ENCODE measurements around the gene DCAF15.

DNA sequence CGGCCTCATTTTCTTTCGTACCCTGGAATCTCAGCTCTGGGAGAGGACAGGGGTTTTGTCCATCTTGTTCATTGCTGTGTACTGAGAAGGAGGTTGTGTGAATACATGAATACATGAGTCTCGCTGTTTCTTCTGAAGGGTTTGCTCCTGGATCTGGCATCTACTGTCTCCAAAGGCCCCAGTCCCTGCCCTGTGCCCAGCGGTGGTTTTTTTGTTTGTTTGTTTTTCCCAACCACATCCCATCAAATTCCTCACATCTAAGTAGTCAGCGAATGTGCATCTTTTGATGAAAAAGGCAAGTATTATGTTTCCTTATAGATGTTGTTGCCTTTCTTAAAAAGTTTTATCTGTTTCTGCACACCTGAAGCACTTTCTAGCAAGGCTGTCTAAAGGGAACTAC, 12.5 kb downstream of the DCAF15 start:
- TF ChIP-seq POLR2A (IDR thresholded peaks at IDR 0.05; ENCODE audit: extremely low read depth, insufficient read length), result no peak
- TF ChIP-seq, protein P1, sequence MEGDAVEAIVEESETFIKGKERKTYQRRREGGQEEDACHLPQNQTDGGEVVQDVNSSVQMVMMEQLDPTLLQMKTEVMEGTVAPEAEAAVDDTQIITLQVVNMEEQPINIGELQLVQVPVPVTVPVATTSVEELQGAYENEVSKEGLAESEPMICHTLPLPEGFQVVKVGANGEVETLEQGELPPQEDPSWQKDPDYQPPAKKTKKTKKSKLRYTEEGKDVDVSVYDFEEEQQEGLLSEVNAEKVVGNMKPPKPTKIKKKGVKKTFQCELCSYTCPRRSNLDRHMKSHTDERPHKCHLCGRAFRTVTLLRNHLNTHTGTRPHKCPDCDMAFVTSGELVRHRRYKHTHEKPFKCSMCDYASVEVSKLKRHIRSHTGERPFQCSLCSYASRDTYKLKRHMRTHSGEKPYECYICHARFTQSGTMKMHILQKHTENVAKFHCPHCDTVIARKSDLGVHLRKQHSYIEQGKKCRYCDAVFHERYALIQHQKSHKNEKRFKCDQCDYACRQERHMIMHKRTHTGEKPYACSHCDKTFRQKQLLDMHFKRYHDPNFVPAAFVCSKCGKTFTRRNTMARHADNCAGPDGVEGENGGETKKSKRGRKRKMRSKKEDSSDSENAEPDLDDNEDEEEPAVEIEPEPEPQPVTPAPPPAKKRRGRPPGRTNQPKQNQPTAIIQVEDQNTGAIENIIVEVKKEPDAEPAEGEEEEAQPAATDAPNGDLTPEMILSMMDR (IDR thresholded peaks at IDR 0.05; ENCODE audit: low read depth, low read length), result no peak
- TF ChIP-seq, protein P2, sequence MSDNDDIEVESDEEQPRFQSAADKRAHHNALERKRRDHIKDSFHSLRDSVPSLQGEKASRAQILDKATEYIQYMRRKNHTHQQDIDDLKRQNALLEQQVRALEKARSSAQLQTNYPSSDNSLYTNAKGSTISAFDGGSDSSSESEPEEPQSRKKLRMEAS (IDR thresholded peaks at IDR 0.05; ENCODE audit: low read depth, low read length), result no peak

Data from NB4 (cell line).